Spleen (tissue), 11 donors: ENCODE data around the gene TOX3. TPM values are rescaled to one million over a fixed set of nuclear protein-coding genes. Genes with fewer than 3 reads are reported as not detected.

ENCODE experiments used
- DNase-seq: peaks from one replicate; pipeline ENCODE4 v3.0.0-alpha.2; 2020
- H3K27ac ChIP-seq, 8 donors: fragments of 200-600 bp; sonication (generic) in 7 of 8; 1 replicate in 4 of 8; 2 replicates in 4 of 8; pipeline versions ENCODE4 v1.5.0 to v1.8.0; 2016 to 2021; ENCODE audit warnings: inconsistent platforms in 4 of 8, mild to moderate bottlenecking in 4 of 8, moderate library complexity in 1 of 8
- H3K27me3 ChIP-seq, 7 donors: fragments of 200-600 bp; sonication (generic) in 6 of 7; replicated peaks in 1 of 7; 1 replicate in 4 of 7; 2 replicates in 3 of 7; pipeline versions ENCODE4 v1.5.0 to v1.8.0; 2016 to 2021; ENCODE audit warnings: inconsistent platforms in 3 of 7, mild to moderate bottlenecking in 1 of 7
- H3K36me3 ChIP-seq, 6 donors: fragments of 200-600 bp; sonication (generic) in 5 of 6; 1 replicate in 4 of 6; 2 replicates in 2 of 6; pipeline versions ENCODE4 v1.5.0 to v1.8.0; 2016 to 2021; ENCODE audit warnings: inconsistent platforms in 2 of 6
- H3K4me1 ChIP-seq, 6 donors: fragments of 200-600 bp; sonication (generic) in 5 of 6; 1 replicate in 3 of 6; 2 replicates in 3 of 6; pipeline versions ENCODE4 v1.5.0 to v1.8.0; 2016 to 2021; ENCODE audit warnings: inconsistent platforms in 3 of 6
- H3K4me3 ChIP-seq, 8 donors: fragments of 200-600 bp; sonication (generic) in 7 of 8; 1 replicate in 4 of 8; 2 replicates in 4 of 8; pipeline versions ENCODE4 v1.5.0 to v1.8.0; 2016 to 2021; ENCODE audit warnings: inconsistent platforms in 4 of 8, mild to moderate bottlenecking in 4 of 8, moderate library complexity in 2 of 8
- H3K9me3 ChIP-seq, 8 donors: fragments of 200-600 bp; sonication (generic) in 7 of 8; 1 replicate in 4 of 8; 2 replicates in 4 of 8; pipeline versions ENCODE4 v1.5.0 to v1.8.0; 2016 to 2021; ENCODE audit warnings: inconsistent platforms in 4 of 8
- POLR2A ChIP-seq, 3 donors: fragments of 450-650 bp; IDR thresholded peaks; one replicate each; pipeline ENCODE4 v1.5.1; 2017; ENCODE audit warnings: antibody characterized with exemption in 3 of 3, mild to moderate bottlenecking in 1 of 3
- POLR2AphosphoS5 ChIP-seq, 3 donors: sonication (generic); formaldehyde crosslinking; IDR thresholded peaks; one replicate each; pipeline ENCODE4 v1.5.1; 2017; ENCODE audit warnings: antibody characterized with exemption in 3 of 3
- WGBS, 5 donors: extraction: QIAGEN DNeasy Blood & Tissue Kit in 3 of 5; methylation state at CpG; one replicate each; pipeline versions ENCODE4 v1.1.5 to v1.1.7; 2013 to 2018; 5-methylcytosine and 5-hydroxymethylcytosine counted together
- intact Hi-C: fragments of 100-400 bp; cut with DNase I; formaldehyde crosslinking; loops from one replicate; pipeline ENCODE4 v1.15.0; 2023; ENCODE audit warnings: low total_unique reads
- polyA plus RNA-seq, 3 donors: library from polyadenylated mRNA; stranded (reverse); fragments of 200-250 nt; gene quantifications; one replicate each; pipeline ENCODE4 v1.2.1, GENCODE V29; 2013
- total RNA-seq, 7 donors: library from RNA; depleted of rRNA in 3 of 7; stranded (reverse); fragments of >200 nt in 3 of 7; fragmentation: NEBNext Ultra II Directional in 4 of 7; extraction: Animal tissue kit (Norgen Biotek cat#: 25700) in 4 of 7; gene quantifications; one replicate each; pipeline versions ENCODE4 v1.1.0 to v1.2.1, GENCODE V29; 2016 to 2021
- TF ChIP-seq, protein P1 (sequence below), 11 experiments: fragments of 200-600 bp in 7 of 11; fragments of 450-650 bp in 4 of 11; sonication (generic) in 4 of 11; IDR thresholded peaks in 8 of 11; conservative IDR thresholded peaks in 3 of 11; 1 replicate in 7 of 11; 2 replicates in 4 of 11; pipeline versions ENCODE4 v1.4.0 to v1.8.0; 2016 to 2021; ENCODE audit warnings: antibody characterized with exemption in 11 of 11, inconsistent platforms in 4 of 11, mild to moderate bottlenecking in 1 of 11
- donor health status: healthy with polysubstance abuse.
- donor health status: DM: no; HTN: no; CAD: no; lungs with moderate emphysema.
- donor health status: DM: no; HTN: no; CAD: no.
- donor health status: Bipolar disorder and iron deficiency.
- donor health status: healthy.
- donor health status: DM: no; HTN: no; CAD: no.
- donor health status: DM: yes; HTN: yes; CAD: no.

TOX3 gene
- total and polyA plus RNA-seq, 10 donors, result 0.03 to 0.11 TPM; not detected in 8

DNA sequence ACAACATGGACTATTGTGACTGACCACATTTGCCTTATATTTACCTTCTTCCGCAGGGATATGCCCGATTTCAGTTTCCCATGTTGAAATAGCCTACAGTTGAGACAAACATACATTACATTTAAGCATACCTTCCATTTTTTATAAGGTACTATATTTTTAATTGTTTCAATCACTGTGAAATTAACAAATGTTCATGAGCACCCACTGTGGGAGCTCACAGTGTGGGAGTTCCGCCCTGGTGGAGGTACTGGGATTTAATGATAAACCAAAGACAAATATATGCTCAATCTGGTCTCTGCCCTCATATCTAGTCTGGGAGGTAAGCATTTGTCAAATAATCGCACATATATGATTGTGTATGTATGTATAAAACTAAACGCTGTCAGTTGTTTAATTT is 15.8 kb upstream of the TOX3 start:
- 88 to 93% (median 91%) methylated on average over 5 of the region's 5 CpGs for WGBS, 5 donors
- intact Hi-C loops, result no loop called here
- no peak for DNase-seq

DNA sequence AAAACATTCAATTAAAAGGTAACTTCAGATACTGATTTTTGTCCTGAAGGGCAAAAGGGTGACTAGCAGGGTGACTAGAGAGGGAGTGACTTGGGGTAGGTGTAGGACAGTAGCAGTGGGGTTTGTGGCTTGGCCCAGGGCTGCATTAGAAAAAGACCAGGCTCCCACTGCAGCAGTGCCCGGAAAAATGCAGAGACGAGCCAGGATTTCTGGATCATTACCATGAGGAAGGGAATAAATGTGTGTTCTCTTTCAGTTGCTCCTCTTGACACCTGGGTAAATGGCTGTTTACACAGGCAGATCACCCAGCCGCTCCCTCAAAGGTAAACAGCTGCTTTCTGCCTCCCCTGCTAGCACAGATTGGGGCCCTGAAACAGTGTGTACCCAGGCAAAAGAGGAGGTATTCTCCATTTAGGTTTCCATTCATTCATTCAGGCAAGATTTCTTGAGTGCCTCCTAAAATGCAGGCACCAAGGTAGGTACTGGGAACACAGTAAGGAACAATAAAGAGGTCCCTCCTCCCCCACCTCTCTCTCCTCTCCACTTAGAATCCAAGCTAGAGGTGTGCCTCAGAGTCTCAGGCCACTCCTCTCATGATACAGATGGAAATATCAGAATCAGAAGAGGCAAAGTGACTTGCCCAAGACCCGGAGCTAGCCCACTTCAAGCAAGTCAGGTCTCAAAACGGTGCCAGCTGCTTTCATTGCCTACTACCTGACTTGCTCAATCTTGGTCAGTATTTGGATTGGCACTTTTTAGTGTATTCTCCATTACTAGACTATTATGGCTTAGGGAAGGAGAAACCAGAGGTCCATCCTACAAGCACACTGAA is 15.2 kb upstream of the TOX3 start:
- Histone ChIP-seq H3K27me3 (peaks cover 0 to 6% (median 0%) of the 10 kb centered on the region in 7 donors), H3K9me3 (no peaks in the 10 kb centered on the region), H3K36me3 (no peaks in the 10 kb centered on the region), H3K27ac (no peak overlapping the region), H3K4me3 (no peak overlapping the region), H3K4me1 (no peaks in the 10 kb centered on the region)
- intact Hi-C loops, result no loop called here
- 46 to 60% (median 50%) methylated on average over 5 of the region's 5 CpGs for whole genome bisulfite sequencing, 5 donors
- TF ChIP-seq, protein P1, sequence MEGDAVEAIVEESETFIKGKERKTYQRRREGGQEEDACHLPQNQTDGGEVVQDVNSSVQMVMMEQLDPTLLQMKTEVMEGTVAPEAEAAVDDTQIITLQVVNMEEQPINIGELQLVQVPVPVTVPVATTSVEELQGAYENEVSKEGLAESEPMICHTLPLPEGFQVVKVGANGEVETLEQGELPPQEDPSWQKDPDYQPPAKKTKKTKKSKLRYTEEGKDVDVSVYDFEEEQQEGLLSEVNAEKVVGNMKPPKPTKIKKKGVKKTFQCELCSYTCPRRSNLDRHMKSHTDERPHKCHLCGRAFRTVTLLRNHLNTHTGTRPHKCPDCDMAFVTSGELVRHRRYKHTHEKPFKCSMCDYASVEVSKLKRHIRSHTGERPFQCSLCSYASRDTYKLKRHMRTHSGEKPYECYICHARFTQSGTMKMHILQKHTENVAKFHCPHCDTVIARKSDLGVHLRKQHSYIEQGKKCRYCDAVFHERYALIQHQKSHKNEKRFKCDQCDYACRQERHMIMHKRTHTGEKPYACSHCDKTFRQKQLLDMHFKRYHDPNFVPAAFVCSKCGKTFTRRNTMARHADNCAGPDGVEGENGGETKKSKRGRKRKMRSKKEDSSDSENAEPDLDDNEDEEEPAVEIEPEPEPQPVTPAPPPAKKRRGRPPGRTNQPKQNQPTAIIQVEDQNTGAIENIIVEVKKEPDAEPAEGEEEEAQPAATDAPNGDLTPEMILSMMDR (IDR thresholded peaks at IDR 0.05 in 8 of 11, conservative IDR thresholded peaks at IDR 0.05 in 3 of 11), result no peak
- TF ChIP-seq POLR2AphosphoS5 (IDR thresholded peaks at IDR 0.05), result no peak
- TF ChIP-seq POLR2A (IDR thresholded peaks at IDR 0.05), result no peak
- DNase-seq, result no peak

More for the DNA sequence above, 15.8 kb upstream of the TOX3 start:
- Histone ChIP-seq H3K4me3 (no peak overlapping the region), H3K27ac (no peak overlapping the region), H3K36me3 (no peaks in the 10 kb centered on the region), H3K27me3 (peaks cover 0 to 6% (median 0%) of the 10 kb centered on the region in 7 donors), H3K9me3 (no peaks in the 10 kb centered on the region), H3K4me1 (no peaks in the 10 kb centered on the region)
- TF ChIP-seq, protein P1 (IDR thresholded peaks at IDR 0.05 in 8 of 11, conservative IDR thresholded peaks at IDR 0.05 in 3 of 11), result no peak
- TF ChIP-seq POLR2A (IDR thresholded peaks at IDR 0.05), result no peak
- TF ChIP-seq POLR2AphosphoS5 (IDR thresholded peaks at IDR 0.05), result no peak

DNA sequence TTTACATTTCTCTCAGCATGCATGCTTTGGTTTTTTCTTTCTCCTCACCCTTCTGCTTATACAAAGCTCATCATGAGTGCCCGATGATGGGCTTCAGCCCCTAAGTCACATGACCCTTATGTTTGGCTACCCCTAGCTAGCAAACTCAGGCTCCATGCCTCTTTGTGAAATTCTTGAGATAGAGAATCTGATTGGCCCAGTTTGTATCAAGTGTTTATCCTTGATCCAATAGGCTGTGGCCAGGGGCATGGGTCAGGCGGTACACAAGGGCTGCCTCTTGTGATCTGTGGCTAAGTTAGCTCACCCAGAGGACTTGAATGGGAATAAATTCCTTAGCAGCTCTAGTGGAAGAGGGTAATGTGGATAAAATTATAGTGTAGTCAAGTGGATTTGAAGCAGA is 11.5 kb upstream of the TOX3 start:
- no peak overlapping the region for H3K27ac ChIP-seq
- no peak overlapping the region for H3K4me3 ChIP-seq
- no peak for DNase-seq
- peaks cover 0 to 10% (median 0%) of the 10 kb centered on the region in 7 donors for H3K27me3 ChIP-seq
- intact Hi-C loops, result no loop called here
- no peaks in the 10 kb centered on the region for H3K4me1 ChIP-seq
- peaks cover 0 to 4% (median 0%) of the 10 kb centered on the region in 8 donors for H3K9me3 ChIP-seq
- WGBS, 5 donors, result 92 to 96% (median 94%) methylated on average over 2 of the region's 2 CpGs
- TF ChIP-seq, protein P1 (IDR thresholded peaks at IDR 0.05 in 8 of 11, conservative IDR thresholded peaks at IDR 0.05 in 3 of 11), result no peak
- TF ChIP-seq POLR2AphosphoS5 (IDR thresholded peaks at IDR 0.05) (no peak), POLR2A (IDR thresholded peaks at IDR 0.05) (no peak)
- H3K36me3 ChIP-seq, result no peaks in the 10 kb centered on the region

DNA sequence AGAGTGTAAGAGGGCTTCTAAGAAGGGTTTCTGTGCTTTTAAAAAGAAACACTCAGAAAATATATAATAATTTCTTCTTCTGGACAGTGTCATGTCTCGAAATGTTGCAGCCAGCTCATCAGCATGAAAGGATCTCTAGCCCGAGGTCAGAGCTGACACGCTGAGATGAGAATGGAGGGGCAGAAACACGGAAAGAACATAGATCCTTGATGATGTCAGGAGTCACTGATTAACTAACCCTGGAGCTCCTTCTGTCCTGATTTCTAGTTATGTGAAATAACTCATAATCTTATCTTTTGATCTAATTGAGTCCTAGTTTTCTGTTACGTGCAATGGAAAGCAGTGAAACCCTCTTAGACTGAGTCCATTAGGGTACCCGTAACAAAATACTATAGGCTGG is 10.3 kb upstream of the TOX3 start:
- no peak overlapping the region for H3K4me3 ChIP-seq
- H3K27me3 ChIP-seq, result peaks cover 0 to 4% (median 0%) of the 10 kb centered on the region in 7 donors
- peaks cover 0 to 4% (median 0%) of the 10 kb centered on the region in 8 donors for H3K9me3 ChIP-seq
- H3K36me3 ChIP-seq, result no peaks in the 10 kb centered on the region
- 82 to 88% (median 83%) methylated on average over 6 of the region's 6 CpGs for WGBS, 5 donors
- H3K27ac ChIP-seq, result no peak overlapping the region
- TF ChIP-seq POLR2A (IDR thresholded peaks at IDR 0.05), result no peak
- no peak for TF ChIP-seq POLR2AphosphoS5 (IDR thresholded peaks at IDR 0.05)
- TF ChIP-seq, protein P1 (IDR thresholded peaks at IDR 0.05 in 8 of 11, conservative IDR thresholded peaks at IDR 0.05 in 3 of 11), result no peak
- no peaks in the 10 kb centered on the region for H3K4me1 ChIP-seq
- intact Hi-C loops, result no loop called here
- DNase-seq, result no peak
